BJ (cell line): ENCODE measurements around the gene ADSS1. TPM values are rescaled to one million over a fixed set of nuclear protein-coding genes. Genes with fewer than 3 reads are reported as not detected.
"Not testable (repeated sequence)": the region's sequence is repeated elsewhere in the genome, so short reads cannot be mapped to it uniquely, and the experiment has no call there.

Experiments
- CTCF ChIA-PET: fragments of 350-600 bp; formaldehyde crosslinking; extraction: SDS; loops from one replicate; lab custom pipeline; 2021; ENCODE audit warnings: antibody characterized with exemption, inconsistent platforms; lab: Yijun Ruan, JAX
- POLR2A ChIA-PET: fragments of 300-600 bp; sonication (Branson Sonifier 250); formaldehyde crosslinking; extraction: SDS; loops from one replicate; lab custom pipeline; 2021; ENCODE audit warnings: antibody characterized with exemption; lab: Charles Lee
- DNase-seq: peaks from one replicate; pipeline ENCODE4 v3.0.0-alpha.2; 2011; ENCODE audit warnings: low read depth
- H3K27me3 ChIP-seq: 2 replicates; pipeline ENCODE4 v1.6.0; 2011; ENCODE audit warnings: low read length; ENCODE audit not compliant: control insufficient read depth, insufficient read depth
- H3K36me3 ChIP-seq: 2 replicates; pipeline ENCODE4 v1.5.1; 2011; ENCODE audit warnings: low read length; ENCODE audit not compliant: control insufficient read depth, insufficient read depth
- H3K4me3 ChIP-seq: 2 replicates; pipeline ENCODE4 v1.5.1; 2011; ENCODE audit warnings: low read depth, mild to moderate bottlenecking, control low read depth, low read length
- CTCF ChIP-seq: IDR thresholded peaks from 2 replicates; pipeline ENCODE4 v1.5.1; 2011; ENCODE audit warnings: low read depth, mild to moderate bottlenecking, control low read depth, inconsistent platforms, low read length, moderate library complexity; ENCODE audit not compliant: insufficient read depth
- polyA plus RNA-seq: library from polyadenylated mRNA; depleted of rRNA; stranded (reverse); fragments of >200 nt; gene quantifications from 2 replicates; pipeline ENCODE4 v1.2.3, GENCODE V29; 2011

Gene ADSS1
- polyA plus RNA-seq, 1 experiment = 4.5 TPM

GRCh38 chr14:104725772-104726548 lies 1.9 kb downstream of the ADSS1 start:
- TF ChIP-seq CTCF = no peak
- POLR2A ChIA-PET = no interaction called here

GRCh38 chr14:104726600-104727451 lies 2.8 kb downstream of the ADSS1 start:
- DNase-seq = no peak
- ChIA-PET CTCF (interaction anchor here (0.9 to 6.7 kb wide), 4 partner anchors 9 to 30 kb away, joined by 3 to 49 read pairs (median 24); partner anchors contain the start of gene SIVA1), POLR2A (no interaction called here)

More at GRCh38 chr14:104725772-104726548, 1.9 kb downstream of the ADSS1 start:
- DNase-seq = no peak
- H3K36me3 ChIP-seq = peaks cover 4% of the 10 kb centered on the region; the same call in 1 of the 2 replicates
- CTCF ChIA-PET = interaction anchor here (0.8 to 6.7 kb wide), 10 partner anchors 10 to 82 kb away, joined by 3 to 49 read pairs (median 4); partner anchors contain the start of gene SIVA1
- H3K27me3 ChIP-seq = no peaks in the 10 kb centered on the region
- H3K4me3 ChIP-seq = no peak overlapping the region

GRCh38 chr14:104728631-104729030 lies 4.6 kb downstream of the ADSS1 start:
- no peak for TF ChIP-seq CTCF
- H3K4me3 ChIP-seq = no peak overlapping the region
- no peaks in the 10 kb centered on the region for H3K27me3 ChIP-seq
- ChIA-PET POLR2A (no interaction called here), CTCF (interaction anchor here (6.7 kb wide), 1 partner anchor 19 kb away, joined by 49 read pairs; no protein-coding TSS in a partner anchor)
- no peaks in the 10 kb centered on the region for H3K36me3 ChIP-seq
- DNase-seq = no peak

More at GRCh38 chr14:104726600-104727451, 2.8 kb downstream of the ADSS1 start:
- Histone ChIP-seq H3K27me3 (no peaks in the 10 kb centered on the region), H3K4me3 (no peak overlapping the region), H3K36me3 (peaks cover 2% of the 10 kb centered on the region; the same call in 1 of the 2 replicates)
- TF ChIP-seq CTCF = no peak

GRCh38 chr14:104729176-104729834 lies 5.3 kb downstream of the ADSS1 start:
- H3K27me3 ChIP-seq, DNase-seq, CTCF ChIA-PET, POLR2A ChIA-PET, H3K36me3 ChIP-seq, H3K4me3 ChIP-seq: not testable (repeated sequence)

- ChIA-PET CTCF (no interaction called here), POLR2A (no interaction called here)
Observed at GRCh38 chr14:104729835-104730181, 5.8 kb downstream of the ADSS1 start.

More at GRCh38 chr14:104729835-104730181, 5.8 kb downstream of the ADSS1 start:
- Histone ChIP-seq H3K27me3 (no peaks in the 10 kb centered on the region), H3K4me3 (no peak overlapping the region), H3K36me3 (no peaks in the 10 kb centered on the region)
- TF ChIP-seq CTCF = no peak
- DNase-seq = no peak
